ENCODE data around the gene MLLT11.

Gene MLLT11, protein sequence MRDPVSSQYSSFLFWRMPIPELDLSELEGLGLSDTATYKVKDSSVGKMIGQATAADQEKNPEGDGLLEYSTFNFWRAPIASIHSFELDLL

DNA sequence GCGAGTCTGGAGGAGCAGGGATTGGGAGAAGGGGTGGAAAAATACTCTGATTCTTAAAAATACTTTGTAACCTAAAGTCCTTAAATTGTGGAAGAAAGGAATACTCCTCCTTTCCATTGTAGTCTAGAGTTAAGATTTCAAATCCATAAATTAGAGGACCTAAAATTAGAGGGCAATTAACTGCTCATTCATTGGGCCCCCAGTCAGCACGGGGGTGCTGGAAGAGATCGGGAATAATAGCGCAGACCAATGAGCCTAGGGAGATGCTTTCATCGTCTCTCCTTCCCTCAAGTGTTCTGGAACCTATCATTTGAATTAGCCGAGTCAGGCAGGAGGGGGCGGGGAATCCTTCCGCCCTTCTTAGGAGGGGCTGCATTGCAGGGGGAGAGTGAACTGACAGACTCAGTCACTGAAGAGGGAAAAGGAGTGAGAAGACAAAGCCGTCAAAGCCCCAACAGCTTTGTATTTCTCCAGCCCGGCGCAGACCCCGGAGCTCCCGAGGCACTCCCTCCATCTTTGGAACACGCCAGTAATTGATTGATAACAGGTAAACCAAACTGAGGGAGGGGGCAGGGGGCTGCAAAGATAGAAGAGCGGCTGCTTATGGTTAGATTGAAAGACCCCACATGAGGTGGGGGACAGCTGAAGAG lies at the start of gene MLLT11:
Gene MLLT11, plus strand, starts transcription at position 391 of the 650 bp plus-strand sequence. CDS start 6,828 bp downstream, outside the sequence.
- no peak for DNase-seq (ENCODE audit: low read depth in 3 of 3)

DNA sequence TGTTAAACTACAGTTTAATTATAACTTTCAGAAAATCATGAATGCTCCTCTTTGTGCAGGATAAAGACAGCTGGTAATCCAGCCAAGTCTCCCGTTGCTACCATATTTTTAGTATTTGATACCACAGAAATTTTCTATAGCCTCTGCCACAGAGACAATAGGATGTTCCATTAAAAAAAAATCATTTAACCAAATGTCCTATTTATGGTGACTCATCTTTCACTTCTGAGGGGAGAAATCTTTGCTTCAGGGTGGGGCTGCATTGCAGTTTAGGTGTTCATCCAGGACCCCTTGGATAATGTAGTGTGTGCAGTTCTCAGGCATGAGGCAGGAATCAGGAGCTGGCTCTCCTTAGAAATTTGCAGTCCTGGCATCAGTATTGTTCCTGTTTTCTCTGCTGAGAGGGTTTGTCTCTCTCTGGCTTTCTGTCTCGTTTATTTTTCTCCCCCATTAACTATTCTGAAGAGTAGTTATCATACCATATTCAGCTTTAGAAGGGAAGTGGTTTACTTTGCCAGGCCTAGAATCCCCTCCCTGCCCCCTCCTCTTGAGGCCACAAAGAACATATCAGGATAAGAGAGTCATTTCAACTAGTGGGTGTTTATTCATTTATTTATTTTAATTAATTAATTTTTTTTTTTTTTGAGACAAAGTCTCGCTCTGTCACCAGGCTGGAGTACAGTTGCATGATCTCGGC lies 48.9 kb upstream of the MLLT11 start:
- no peak for DNase-seq (ENCODE audit: low read depth in 3 of 3)

DNA sequence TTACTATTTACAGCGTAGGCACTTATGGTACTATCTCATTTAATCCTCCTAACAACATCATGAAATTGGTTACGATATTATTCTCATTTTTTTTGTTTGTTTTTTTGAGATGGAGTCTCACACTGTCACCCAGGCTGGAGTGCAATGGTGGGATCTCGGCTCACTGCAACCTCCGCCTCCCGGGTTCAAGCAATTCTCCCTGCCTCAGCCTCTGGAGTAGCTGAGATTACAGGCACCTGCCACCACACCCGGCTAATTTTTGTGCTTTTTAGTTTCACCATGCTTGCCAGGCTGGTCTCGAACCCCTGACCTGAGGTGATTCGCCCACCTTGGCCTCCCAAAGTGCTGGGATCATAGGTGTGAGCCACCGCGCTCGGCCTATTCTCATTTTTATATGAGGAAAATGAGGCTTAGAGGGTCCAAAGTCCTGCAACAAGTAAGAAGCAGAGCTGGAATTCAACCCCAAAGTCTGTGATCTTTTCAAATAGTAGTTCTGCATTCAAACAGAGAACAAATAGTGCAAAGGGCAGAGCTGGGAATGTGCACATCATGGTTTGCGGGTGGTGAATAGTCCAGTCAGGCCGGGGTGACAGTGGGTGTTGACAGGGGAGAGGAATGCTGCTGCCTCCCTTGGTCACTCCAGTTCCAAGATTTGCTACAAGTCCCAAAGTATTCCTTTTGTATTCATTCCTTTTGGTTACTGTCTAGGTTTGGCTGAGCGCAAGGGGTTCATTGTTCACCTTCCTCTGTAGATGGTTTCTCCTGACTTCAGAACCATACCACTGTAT lies 47.3 kb upstream of the MLLT11 start:
- DNase-seq (ENCODE audit: low read depth in 3 of 3), result no peak

DNA sequence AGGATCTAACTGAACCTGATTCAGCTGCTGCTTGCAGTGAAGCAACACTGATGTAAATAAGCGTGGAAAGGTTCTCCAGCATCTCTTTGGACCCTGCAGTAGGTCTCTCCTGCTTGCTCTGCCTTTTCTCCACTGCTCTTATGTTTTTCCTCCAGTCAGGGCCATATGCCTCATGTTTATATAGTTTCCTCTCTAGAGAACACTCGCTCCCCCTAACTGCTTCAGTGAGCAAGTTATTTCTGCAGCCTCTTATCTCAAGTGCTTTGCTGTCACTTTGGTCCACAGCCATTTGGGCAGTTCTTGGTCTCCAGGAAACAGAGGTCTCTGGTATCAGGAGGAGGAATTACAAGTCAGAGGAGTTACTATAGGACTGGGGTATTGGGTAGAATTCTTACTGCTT lies 46.7 kb upstream of the MLLT11 start:
- DNase-seq (ENCODE audit: low read depth in 3 of 3), result no peak

DNA sequence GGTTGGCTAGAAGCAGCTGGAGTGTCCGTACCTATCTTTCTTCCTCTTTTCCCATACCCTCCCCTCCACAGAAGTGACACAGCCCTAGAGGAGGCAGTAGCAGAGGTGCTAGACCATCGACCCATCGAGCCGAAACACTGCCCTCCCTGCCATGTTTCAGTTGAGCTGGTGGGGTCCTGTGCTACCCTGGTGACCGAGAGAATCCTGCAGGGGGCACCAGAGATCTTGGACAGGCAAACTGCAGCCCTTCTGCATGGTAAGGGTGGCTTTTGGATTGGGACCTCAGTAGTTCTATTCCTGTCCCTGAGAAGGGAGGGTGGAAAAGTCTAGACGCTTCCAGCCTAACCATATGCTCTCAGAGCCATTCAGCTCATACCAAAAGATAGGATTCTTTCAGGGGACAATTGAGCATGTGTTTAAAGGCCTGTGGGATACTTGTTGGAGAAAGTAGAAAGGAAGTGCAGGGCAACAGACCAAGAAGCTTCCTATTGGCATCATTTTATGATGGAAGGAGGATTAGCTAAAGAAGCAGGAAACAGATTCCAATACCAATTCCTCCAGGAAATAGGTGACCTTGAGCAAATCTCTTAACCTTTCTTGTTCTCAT lies 35.6 kb upstream of the MLLT11 start:
- DNase-seq (ENCODE audit: low read depth in 3 of 3), result peak; percentile 59 to 82 (median 68)

DNA sequence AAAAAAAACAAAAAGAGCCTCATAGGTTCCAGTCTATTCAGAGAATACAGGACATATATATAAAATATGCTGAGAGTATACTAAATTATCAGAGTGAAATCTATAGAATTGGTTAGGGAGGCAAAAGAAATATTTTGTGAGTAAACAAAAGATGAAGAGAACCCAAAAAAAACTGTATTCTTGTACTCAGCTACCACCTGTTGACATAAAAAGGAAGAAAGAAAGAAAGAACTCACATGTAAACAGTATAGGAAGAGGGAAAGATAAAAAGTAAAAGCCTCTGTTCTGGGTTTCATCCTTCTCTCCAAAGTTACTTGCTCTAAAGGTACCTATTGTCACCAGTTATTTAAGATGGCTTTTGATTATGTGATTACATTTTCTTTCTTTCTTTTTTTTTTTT lies 33.7 kb upstream of the MLLT11 start:
- DNase-seq (ENCODE audit: low read depth in 3 of 3), result no peak

DNA sequence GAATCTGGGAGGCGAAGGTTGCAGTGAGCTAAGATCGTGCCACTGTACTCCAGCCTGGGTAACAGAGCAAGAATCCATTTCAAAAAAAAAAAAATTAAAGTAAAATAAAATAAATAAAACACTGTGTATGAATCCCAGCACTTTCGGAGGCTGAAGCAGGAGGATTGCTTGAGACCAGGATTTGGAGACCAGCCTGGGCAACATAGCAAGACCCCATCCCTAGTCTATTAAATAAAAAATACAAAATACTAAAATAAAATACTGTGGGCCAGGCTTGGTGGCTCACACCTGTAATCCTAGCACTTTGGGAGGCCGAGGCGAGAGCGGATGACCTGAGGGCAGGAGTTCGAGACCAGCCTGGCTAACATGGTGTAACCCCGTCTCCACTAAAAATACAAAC lies 28.0 kb upstream of the MLLT11 start:
- no peak for DNase-seq (ENCODE audit: low read depth in 3 of 3)

DNA sequence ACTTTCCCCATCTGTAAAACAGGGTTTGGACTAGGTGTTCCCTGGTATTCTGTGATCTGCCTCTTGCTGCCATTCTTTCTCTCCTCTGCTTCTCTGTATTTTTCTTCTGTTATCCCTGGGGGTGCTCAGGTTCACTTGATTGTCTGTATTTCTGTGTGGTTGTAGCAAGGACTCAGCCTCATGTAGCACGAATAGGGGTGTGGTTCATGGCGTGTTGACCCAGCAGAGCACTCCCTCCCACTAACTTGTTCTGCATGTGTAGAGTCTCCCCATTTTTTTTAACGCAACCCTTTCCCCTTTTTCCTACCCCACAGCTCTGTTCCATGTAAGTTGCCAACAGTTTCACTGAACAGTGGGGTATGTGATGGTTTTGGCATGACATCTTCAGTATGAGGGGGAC lies 25.0 kb upstream of the MLLT11 start:
- no peak for DNase-seq (ENCODE audit: low read depth in 3 of 3)

DNA sequence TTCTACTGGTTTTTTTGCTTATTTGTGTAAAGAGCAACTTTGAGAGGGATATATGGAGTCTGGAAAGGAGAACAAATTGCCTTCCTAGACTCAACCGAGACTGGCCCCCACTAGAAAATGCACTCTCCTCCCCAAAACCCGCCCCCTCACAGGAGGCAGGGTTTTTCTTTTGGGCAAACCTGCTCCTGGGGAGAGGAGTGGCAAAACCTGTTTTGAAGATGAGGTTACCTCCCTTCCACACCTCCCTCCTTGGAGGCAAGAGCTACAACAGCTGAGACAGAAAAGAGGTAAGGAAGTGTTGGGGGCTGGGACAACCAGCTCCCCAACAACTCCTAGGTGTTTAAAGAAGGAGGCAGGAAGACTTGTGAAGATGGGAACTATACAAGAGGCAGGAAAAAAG lies 23.8 kb upstream of the MLLT11 start, which contains the start of gene BNIPL:
Gene BNIPL, plus strand, starts transcription at position 231 of the 400 bp plus-strand sequence. Its CDS starts 140 bp downstream, at position 371.
- no peak for DNase-seq (ENCODE audit: low read depth in 3 of 3)

DNA sequence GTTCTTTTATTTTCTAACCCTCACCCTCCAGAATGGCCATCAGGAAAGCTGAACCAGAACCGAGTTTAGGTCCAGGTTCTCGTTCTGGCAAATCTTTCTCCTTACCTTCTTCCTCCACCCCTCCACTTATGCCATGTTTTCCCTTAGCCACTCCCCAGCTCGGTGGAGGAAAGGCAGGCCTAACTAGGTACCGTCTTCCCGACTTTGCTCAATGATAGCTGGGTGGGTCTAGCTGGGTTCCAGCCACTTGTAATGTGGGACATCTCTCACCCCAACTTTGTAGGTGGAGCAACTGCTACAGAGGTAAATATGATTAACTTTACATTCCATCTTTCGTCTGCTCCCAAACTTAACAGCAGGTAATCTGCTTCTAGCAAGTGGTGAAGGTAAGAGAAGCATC lies 23.2 kb upstream of the MLLT11 start:
- DNase-seq (ENCODE audit: low read depth in 3 of 3), result no peak

DNA sequence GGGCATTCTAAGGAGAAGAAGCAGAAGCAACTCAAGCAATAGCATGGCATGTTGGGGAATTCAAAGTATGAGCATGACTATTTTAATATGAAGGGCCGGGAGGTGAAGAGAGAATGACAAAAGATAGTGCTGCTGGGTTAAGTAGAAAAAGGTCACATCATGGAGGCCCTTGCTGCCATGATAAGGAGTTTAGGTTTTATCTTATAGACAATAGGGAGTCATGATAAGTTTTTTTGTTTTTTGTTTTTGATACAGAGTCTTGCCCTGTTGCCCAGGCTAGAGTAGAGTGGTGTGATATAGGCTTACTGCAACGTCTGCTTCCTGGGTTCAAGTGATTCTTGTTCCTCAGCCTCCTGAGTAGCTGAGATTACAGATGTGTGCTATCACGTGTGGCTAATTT lies 20.7 kb upstream of the MLLT11 start:
- no peak for DNase-seq (ENCODE audit: low read depth in 3 of 3)

DNA sequence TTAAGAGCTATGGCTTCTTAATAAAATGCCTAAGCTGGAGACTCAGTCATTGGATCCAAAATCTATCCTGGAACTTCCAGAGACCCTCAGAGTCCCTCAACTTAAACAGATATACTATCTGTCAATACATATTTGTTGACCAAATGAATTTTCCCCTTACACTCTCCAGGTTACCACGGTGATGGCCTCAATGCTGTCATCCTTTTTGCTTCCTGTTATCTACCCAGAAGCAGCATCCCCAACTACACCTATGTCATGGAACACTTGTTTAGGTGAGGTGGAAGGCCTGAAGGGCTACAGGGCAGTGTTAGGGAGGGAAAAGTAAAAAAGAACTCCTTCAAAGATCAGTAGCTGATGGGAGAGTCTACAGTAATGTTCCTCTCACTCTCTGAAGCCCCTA lies 17.0 kb upstream of the MLLT11 start:
- DNase-seq (ENCODE audit: low read depth in 3 of 3), result no peak

DNA sequence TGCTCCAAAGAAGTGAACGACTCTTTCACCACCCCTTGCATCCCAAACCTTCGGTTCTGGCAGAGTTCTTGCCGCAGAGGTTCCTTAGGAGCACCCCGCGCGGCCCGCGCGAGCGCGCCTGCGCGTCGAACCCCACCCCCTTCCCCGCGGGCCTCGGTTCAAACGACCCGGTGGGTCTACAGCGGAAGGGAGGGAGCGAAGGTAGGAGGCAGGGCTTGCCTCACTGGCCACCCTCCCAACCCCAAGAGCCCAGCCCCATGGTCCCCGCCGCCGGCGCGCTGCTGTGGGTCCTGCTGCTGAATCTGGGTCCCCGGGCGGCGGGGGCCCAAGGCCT lies 12.6 kb upstream of the MLLT11 start, which contains the start of gene C1orf56:
Gene C1orf56, plus strand, starts transcription at position 161 of the 334 bp plus-strand sequence. Its CDS starts 97 bp downstream, at position 258.
- DNase-seq (ENCODE audit: low read depth in 3 of 3), result no peak

DNA sequence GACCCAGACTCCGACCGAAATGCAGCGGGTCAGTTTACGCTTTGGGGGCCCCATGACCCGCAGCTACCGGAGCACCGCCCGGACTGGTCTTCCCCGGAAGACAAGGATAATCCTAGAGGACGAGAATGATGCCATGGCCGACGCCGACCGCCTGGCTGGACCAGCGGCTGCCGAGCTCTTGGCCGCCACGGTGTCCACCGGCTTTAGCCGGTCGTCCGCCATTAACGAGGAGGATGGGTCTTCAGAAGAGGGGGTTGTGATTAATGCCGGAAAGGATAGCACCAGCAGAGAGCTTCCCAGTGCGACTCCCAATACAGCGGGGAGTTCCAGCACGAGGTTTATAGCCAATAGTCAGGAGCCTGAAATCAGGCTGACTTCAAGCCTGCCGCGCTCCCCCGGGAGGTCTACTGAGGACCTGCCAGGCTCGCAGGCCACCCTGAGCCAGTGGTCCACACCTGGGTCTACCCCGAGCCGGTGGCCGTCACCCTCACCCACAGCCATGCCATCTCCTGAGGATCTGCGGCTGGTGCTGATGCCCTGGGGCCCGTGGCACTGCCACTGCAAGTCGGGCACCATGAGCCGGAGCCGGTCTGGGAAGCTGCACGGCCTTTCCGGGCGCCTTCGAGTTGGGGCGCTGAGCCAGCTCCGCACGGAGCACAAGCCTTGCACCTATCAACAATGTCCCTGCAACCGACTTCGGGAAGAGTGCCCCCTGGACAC lies 12.1 kb upstream of the MLLT11 start:
- no peak for DNase-seq (ENCODE audit: low read depth in 3 of 3)

DNA sequence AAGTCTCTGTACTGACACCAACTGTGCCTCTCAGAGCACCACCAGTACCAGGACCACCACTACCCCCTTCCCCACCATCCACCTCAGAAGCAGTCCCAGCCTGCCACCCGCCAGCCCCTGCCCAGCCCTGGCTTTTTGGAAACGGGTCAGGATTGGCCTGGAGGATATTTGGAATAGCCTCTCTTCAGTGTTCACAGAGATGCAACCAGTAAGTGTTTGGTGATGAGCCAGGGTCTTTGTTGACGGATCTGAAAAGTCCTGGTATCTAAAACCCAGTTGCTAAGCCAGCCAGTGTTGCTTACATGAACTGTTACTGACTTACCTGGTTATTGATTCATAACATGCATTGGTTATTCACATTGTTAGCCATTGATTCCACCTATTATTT lies 11.6 kb upstream of the MLLT11 start:
- DNase-seq (ENCODE audit: low read depth in 3 of 3), result no peak

DNA sequence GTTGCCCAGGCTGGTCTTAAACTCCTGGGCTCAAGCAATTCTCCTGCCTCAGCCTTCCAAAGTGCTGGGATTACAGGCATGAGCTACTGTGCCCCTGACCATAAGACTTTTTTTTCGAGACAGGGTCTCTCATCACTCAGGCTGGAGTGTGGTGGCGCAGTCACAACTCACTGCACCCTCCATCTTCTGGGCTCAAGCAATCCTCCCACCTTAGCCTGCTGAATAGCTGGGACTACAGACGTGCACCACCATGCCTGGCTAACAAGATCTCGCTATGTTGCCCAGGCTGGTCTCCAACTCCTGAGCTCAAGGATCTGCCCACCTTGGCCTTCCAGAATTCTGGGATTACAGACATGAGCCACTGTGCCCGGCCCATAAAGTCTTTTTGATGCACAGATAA lies 10.7 kb upstream of the MLLT11 start:
- DNase-seq (ENCODE audit: low read depth in 3 of 3), result no peak

DNA sequence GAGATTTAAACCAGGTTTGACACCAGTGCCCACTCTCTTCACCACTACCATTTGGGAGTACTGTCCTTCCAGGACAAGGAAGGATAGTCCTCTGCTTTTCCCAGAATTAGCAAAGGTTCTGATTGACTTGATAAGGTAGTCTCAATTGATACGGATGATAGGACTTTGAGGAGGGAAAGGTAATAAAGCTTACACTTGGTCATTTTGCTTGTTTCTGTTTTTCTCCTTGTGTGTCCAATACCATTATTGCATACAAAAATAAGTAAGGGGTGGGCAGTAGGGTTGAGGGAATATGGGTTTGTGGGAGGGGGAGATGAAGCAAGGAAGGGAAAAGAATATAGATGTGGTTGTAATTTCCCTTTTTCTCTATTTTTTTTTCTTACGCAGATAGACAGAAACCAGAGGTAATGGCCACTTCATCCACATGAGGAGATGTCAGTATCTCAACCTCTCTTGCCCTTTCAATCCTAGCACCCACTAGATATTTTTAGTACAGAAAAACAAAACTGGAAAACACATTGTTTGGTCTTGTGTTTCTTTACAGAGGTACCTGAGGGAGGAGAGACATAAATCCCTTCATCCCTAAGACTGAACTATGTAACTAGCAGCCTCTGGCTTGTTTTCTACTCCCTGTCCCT lies 10.0 kb upstream of the MLLT11 start:
- DNase-seq (ENCODE audit: low read depth in 3 of 3), result no peak

DNA sequence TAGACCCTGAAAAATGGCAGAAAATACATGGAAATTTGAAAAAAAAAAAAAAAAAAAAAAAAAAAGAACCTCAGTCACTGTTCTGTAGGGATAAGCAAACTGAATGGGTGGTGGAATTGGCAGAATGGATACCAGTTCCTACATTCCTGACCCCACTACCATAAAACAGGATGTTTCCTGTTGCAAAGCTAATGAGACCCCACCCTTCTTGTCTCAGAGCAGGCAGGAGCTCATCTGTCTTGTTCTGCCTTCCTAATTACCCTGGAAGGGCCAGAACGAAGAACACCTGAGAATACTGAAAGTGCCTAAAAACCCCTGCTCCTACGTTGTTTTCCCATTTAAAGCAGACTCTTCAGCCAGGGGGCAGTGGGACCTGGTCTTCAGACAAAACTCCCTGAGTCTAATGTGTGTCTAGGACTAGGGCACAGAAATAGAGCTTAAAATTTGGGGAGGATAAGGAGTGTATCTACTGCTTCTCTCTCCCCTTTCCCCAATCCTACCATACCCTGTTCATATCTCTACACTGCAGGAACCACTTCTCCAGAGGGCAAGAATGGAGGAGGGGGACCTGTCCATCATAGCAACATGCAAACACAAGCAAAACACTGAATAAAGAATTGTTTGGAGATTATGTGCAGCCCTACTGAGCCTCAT lies 8.7 kb upstream of the MLLT11 start:
- no peak for DNase-seq (ENCODE audit: low read depth in 3 of 3)

DNA sequence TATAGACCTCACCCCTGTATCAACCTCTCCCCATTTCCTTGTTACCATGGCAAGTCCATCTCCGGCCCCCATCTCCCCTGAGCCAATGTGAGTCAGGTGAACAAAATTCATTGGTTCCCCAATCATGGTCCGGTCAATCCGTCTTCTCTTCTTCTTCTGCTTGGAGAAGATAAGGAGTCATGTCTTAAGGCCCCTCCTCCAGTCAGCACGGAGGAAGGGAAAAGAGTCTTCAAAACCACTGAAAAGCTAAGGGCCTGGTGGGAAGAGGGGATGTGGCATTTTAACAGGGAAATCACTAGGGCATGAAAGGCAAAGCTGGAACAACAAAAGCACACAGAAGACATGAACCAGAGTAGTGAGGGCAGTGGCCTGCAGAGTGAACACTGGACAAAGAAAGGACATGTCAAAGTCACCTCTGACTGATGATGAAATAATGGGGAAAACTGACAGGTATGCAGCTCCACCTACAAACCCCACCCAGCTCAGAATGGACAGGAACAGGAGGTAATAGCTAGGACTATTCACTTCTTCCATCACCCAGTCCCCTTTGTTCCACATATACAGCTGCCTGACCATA lies 5.1 kb upstream of the MLLT11 start:
- DNase-seq (ENCODE audit: low read depth in 3 of 3), result no peak

DNA sequence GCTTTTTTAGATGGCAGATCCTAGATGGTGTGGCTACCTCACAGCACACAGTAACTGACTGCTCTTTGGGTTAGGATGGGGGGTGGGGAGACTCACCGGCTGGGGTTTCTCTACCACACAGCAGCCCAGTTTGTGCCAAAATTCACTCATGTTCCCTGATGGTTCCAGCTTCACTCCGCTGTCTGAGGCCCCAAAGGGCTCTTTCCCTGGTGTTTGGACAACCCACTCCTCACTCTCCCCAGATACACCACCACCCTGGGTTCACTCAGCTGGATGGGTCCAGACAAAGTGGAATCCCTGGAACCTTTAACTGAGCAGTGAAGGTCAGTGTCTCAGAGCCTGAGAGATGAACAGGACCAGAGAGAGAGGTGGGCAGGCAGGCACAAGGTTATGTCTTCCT lies 4.6 kb upstream of the MLLT11 start:
- no peak for DNase-seq (ENCODE audit: low read depth in 3 of 3)

Measured in stimulated activated CD4-positive, alpha-beta T cell treated with anti-CD3 and anti-CD28 coated beads, TNF-alpha, amount 100 ng/mL, for 48 hours (primary cell).